ENCODE data around the gene ST3GAL3.

The ST3GAL3 gene

GRCh38 chr1:43743206-43743605 lies 35.9 kb downstream of the ST3GAL3 start:
- TF ChIP-seq, protein P1, sequence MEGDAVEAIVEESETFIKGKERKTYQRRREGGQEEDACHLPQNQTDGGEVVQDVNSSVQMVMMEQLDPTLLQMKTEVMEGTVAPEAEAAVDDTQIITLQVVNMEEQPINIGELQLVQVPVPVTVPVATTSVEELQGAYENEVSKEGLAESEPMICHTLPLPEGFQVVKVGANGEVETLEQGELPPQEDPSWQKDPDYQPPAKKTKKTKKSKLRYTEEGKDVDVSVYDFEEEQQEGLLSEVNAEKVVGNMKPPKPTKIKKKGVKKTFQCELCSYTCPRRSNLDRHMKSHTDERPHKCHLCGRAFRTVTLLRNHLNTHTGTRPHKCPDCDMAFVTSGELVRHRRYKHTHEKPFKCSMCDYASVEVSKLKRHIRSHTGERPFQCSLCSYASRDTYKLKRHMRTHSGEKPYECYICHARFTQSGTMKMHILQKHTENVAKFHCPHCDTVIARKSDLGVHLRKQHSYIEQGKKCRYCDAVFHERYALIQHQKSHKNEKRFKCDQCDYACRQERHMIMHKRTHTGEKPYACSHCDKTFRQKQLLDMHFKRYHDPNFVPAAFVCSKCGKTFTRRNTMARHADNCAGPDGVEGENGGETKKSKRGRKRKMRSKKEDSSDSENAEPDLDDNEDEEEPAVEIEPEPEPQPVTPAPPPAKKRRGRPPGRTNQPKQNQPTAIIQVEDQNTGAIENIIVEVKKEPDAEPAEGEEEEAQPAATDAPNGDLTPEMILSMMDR (IDR thresholded peaks at IDR 0.05) = no peak

- TF ChIP-seq, protein P1 (IDR thresholded peaks at IDR 0.05) = no peak
Observed at GRCh38 chr1:43747736-43748135, 40.4 kb downstream of the ST3GAL3 start.

- TF ChIP-seq, protein P1 (IDR thresholded peaks at IDR 0.05) = no peak
Observed at GRCh38 chr1:43750083-43750482, 42.7 kb downstream of the ST3GAL3 start.

DNA sequence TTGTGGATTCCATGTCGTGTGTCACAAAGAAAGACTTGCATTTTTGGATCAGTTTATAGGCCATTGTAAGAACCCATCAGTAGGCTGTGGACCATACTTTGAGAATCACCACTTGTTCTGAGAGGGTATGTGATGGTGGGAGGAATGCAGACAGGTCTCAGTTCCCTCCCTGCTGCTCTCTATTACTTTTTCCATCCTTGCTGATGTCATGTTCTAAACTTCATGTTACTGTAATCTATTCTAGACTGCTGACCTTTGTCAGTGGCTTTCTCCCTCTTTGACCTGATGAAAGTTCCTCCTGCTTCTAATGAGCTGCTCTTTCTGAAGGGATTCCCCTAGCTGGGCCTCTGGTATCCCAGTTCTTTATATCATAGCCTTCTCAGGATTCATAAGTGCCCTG lies 46.1 kb downstream of the ST3GAL3 start:
- TF ChIP-seq, protein P1 (IDR thresholded peaks at IDR 0.05) = no peak

- TF ChIP-seq, protein P1 (IDR thresholded peaks at IDR 0.05) = no peak
Observed at GRCh38 chr1:43754892-43755291, 47.6 kb downstream of the ST3GAL3 start.

DNA sequence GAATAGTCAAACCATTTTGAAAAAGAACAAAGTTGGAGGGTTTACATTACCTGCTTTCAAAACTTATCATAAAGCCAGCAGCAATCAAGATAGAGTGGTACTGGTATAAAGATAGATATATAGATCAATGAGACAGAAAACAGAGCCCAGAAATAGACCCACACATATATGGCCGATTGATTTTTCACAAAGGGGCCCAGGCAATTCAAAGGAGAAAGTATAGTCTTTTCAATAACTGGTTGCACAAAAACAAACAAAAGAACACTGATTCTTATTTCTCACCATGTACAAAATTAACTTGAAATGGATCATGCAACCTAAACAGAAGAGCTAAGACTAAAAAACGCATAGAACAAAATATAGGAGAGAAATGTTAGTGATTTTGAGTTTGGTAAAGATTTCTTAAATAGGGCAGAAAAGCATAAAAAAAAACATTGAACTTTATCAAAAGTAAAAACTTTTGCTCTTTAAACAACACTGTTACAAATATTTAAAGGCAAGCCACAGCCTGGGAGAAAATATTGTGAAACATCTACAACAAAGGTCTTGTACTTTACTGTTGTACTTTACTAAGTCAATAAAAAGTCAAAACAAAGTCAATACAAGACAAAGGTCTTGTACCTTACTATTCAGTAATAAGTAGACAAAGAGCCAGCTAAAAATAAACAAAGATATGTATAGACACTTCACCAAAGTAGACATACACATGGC lies 50.2 kb downstream of the ST3GAL3 start:
- TF ChIP-seq, protein P1 (IDR thresholded peaks at IDR 0.05) = no peak

DNA sequence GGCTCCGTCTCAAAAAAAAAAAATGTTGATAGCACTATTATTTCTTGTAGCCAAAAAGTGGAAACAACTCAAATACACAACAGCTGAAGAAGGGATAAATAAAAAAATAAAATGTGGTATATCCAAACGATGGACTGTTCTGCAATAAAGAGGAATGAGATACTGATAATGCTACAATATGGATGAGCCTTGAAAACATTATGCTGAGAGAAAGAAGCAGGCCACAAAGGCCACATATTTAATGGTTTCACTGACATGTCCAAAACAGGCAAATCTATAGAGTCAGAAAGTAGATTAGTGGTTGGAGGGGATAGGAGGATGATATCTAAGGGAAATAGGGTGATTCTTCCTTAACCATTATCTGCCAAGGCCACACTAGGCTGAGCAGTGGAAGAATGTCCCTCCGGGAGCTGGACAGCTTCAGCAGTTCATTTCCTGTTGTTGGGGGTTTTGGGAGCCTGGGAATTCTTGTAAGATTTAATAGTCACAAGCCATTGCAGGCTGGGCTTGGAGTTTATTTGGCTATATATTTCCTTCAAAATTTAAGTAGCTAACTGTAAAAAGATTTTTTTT lies 53.5 kb downstream of the ST3GAL3 start:
- TF ChIP-seq, protein P1 (IDR thresholded peaks at IDR 0.05) = no peak

Data from LNCAP (cell line).